Measurements from ENCODE around the gene KERA.
"Not testable (repeated sequence)": the region's sequence is repeated elsewhere in the genome, so short reads cannot be mapped to it uniquely, and the experiment has no call there.

KERA gene, protein sequence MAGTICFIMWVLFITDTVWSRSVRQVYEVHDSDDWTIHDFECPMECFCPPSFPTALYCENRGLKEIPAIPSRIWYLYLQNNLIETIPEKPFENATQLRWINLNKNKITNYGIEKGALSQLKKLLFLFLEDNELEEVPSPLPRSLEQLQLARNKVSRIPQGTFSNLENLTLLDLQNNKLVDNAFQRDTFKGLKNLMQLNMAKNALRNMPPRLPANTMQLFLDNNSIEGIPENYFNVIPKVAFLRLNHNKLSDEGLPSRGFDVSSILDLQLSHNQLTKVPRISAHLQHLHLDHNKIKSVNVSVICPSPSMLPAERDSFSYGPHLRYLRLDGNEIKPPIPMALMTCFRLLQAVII

DNA sequence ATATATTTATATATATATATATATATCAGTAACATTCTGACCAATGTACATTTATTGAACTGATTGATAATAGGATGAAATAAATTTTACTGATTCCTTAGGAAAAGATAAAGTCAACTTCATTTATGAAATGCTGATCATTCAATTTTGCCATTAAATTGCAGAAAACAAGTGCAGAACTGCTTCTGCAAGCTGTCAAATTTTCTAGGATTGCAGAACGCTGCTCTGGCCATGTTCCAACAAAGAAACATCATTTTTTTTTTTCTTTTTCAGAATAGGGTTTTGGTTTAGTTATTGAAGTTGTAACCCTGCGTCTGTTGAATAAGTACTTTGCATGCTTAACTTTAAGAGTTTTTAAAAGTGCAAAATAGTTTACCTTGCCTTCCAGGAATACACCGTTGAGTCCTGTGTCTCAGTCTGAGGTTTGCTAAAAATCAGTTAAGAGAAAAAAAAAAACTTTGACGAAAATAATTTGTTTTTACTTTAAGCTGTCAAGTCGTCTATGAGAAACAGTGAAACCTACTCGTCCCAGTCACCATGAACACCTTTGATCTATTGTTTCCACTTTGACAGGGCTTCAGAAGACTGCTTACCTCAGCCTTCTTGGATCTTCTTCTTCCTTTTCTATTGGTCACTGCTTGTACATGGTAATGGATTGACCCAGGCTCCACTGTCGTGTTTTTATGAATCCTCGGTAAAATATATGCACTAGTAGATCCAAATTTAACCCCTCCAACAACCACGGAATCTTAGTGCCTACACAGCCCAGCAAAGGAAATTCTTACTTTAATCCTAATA lies at the start of gene KERA:
TSS of gene KERA (minus strand) at position 657 of the 798 bp plus-strand sequence. CDS start 1,743 bp downstream, outside the sequence.
- DNase-seq = no peak

DNA sequence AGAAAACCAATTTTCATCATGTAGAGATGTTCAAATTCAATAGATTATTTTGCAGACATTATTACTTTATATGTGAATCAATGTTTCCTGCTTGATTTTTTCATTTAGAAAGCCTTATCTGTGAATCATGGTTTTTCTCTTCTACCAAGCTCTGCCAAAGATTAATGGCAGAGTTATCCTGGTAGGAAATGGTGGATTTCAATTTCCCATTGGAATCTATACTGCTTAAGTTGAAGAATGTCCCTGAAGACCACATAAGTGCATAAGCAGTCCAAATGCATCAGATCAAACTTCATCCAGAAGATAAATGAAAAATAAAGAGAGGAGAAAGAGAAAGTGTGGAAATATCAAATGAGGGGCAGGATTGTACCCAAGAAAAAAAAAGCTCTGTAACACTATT lies 48.5 kb upstream of the KERA start:
- no peak for DNase-seq

DNA sequence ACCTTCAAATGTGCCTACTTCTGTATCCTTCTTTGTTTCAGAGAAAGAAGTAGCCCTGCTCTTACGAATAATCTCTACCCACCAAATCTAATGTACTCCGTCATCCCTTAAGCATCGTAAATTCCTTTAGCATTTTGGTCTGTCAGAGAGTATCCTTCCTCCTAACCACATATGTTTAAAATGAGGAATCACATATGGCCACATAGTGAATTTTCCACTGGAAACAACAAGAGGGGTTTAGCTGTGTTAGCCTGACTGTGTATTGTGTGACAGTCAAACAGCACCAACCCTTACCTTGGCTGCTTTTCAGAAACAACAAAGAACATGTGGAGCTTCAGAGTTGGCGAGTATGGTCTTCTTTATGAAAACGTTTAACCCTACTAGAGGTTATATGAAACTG lies 48.0 kb upstream of the KERA start:
- no peak for DNase-seq

DNA sequence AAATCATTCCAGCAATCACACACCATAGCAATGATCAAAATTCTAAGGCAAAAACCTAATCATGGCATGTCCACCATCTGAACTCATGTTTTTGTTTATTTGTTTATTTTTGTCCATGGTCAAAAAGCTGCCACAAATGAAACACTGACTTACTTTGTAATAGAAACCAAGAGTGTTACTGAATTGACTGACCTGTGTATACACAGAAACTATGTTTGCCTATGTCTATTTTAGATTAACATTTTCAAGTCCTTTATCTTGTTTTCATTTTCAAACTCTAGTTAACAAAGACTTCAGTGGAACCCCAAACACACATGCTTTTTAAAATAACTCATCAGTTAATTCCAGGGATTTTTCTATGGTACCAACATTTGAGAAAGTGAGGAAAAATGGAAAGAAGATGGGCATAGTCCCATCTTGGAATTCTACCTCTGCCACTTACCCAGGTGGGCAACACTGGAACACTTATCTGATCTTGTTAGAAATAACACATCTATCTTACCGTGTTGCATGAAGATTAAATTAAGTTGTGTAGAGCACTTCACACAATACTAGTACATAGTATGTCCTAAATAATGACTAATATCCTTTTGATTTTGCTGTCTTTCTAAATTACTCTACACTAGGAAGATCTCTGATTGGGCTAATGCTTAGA lies 47.1 kb upstream of the KERA start:
- no peak for DNase-seq

DNA sequence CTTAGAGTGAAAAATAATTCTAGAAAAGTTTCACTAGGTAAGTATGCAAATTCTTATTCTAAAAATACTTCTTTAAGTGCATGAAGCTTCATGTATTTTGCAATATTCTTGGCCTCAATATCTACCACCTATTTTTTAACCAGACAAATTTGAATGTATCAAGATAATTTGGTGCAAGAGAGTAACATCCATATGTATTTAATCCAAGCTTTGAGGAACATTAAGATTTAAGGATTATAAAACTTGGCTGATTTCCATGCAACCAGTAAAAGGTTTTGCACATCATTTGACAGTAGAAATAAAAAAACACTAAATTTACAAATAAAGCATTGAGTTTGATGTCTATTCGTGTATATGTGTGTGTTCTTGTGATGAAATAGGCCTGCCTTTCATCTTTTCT lies 45.8 kb upstream of the KERA start:
- DNase-seq = no peak

DNA sequence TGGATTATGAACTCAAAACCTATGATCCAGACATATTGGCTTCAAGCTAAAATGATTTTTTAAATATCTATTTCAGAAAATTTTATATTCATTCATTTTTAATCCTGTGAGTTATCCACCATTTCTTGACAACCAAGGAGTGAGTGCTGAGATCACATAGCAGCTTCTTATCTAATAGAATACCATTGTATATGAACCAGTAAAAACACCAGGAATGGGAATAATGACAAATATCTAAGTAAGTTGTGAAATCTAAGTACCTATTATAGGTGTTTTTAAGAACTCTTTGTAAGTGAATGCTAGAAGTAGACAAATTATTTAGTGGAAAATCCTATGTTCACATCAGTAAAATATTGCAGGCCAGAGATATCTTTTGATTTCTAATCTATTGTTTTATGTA lies 45.3 kb upstream of the KERA start:
- no peak for DNase-seq

DNA sequence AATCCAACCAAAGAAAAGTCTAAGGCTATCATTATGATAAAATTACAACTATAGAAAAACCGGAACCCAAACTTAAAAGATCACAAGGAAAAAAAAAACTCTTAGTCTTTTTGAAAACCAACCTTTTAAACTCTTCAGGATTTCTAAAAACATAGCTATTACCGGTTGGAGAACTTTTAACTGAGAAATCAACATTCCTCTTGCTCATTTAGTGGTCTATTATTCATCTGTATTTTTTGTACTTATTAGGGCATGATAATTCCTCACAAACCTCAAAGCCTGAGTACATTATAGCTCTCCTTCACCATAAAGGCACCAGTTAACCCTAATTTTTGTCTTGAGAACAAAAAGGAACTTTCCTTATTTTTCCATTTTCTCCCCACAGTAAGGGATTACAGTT lies 43.1 kb upstream of the KERA start:
- no peak for DNase-seq

DNA sequence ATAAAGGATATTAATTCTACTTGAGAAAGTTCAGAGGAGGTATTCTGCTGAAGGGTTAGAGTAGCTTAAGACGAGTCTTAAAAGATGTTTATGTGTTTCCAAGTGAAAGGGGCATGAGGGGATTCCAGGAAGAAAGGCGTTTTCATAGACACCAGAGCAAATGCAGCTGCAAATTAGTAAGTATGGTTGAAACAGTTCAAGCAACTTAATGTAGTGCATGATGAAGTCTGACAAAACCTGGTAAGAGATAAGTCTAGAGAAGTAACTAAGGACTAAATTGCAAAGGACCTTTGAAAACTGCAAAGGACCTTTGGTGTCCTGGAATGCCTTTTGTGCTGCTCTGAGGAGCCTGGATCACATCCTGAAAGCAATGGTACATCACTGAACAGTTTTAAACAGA lies 42.0 kb upstream of the KERA start:
- no peak for DNase-seq

DNA sequence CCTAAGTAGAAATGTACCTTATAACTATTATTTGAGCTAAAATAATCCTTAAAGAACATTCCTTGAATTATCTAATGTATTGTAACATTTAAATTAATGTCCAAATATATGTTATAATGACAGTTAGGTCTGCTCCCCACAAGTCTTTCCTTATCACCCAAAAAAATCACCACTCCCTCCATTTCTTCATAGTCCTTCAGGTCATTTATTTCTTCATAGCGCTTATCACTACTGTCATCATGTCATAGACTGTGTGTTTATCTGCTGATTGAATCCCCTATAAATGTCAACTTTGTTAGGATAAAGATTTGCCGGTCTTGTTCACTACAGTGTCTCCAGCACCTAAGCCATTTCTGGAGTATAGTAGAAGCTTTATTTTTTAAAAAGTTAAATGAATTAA lies 41.5 kb upstream of the KERA start:
- DNase-seq = no peak

DNA sequence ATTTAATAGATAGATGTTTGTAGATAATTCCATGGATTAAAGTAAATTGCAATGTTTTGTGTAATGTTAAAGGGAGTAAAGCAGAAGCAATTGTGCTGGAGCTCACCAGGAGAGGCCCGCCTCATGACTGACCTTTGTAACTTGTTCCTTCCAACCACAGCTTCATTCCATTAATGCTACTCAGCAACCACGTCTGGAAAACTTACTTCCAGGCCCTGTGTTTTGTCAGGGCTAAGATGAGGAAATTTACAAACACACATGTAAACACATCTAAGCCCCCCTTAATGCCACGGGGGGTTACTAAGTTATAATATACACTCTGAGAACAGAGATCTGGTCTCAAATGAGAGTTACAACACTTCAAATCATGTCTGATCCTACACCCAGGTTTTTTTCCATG lies 41.1 kb upstream of the KERA start:
- no peak for DNase-seq

DNA sequence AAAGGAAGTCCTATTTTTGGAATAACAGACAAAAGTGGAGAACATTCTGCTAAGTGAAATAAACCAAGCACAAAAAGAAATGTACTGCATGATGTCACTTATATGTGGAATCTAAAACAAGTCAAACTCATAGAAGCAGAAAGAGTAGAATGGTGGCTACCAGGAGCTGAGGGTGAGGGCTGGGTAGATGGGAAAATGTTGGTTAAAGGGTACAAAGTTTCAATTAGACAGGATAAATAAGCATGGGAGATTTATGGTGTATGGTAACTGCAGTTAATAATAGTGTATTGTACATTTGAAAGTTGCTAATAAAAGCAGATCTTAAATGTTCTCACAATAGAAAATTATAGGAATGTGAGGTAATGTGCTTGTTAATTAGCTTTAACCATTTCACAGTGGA lies 40.6 kb upstream of the KERA start:
- DNase-seq = no peak

DNA sequence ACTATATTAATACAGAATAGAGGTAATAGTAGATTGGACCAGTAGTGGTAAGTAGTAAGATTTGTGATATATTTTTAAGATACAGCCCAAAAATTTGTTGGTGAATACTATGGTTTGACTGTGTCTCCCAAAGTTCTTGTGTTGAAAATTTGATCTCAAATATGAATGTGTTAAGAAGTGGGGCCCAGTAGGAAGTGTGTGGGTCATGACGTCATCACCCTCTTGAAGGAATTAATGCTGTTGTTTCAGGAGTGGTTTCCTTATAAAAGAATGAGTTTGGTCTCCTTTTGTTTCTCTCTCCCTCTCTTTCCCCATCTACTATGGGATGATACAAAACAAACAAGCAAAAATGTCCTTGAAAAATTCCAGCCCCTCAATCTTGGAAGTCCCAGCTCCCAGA lies 37.1 kb upstream of the KERA start:
- DNase-seq = no peak

DNA sequence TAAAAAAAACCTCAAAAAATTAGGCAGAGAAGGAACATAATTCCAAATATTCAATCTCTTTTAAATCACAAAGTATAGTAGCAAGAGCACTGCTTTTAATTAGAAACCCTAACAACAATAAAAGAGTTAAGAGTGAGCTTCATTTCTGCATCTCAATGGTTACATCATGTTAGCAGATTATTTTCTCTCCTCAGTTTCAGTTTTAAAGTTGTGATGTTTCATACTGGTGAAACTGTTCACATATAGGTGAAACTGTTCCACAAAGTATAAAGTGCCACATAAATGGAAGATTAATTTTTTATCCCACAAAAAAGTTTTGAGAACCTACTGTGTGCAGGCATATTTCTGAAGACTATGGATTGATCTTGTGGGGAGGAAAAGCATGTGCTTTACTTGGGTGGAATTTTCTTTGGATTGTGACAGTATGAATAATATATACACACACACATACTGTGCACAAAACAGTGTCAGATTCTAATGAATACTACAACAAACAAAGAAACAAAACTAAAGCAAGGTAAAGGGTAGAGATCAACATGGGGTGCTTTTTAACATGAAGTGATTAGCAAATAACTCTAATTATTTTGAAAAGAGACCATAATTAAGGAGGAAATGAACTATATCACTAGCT lies 36.3 kb upstream of the KERA start:
- no peak for DNase-seq

DNA sequence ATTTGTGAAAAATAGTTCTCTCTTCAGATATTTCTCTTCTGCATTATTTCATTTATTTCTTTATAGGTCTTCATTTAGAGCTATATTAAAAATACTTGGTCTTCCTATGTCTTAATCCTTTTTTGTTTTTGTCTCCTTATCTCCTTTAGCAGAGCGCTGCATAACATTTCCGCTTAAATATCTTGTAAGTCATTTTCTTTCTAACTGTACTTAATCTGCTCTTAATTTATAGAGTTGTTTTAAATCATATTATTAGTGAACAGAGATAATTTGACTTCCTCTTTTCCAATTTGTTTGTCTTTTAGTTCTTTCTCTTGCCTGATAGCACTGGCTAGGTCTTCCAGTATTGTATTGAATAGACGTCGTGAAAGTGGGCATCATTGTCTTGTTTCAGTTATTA lies 35.5 kb upstream of the KERA start:
- no peak for DNase-seq

DNA sequence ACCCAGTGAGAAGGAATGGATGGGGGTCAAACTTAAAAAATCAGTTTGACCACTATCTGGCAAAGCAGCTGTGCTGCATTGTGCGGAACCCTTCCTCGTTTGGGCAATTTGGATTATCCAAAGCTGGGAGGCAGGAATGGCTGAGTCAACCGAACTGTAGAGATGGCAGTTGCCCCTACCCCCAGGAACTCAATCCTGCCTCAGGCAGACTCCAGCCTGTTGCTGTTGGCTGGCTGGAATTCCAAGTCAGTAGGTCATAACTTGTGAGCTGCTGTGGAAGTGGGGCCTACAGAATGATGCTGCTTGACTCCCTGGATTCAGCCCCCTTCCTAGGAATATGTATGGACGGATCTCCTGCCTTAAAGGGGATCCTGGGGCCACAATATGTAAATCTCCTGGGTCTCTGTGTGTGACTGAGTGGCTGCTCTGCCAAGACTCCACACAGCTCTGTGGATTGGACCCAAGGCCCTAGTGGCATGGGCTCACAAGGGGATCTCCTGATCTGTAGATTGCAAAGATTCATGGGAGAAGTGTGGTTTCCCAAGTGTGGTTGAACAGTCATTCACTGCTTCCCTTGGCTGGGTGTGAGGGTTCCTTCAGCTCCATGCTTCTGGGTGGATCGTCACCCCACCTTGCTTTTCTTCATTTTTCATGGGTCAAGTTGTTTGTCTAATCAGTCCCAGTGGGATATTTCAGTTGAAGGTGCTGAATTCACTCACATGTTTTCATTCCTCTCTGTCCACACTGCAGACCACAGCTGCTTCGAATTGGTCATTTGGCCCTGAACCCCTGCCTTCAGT lies 34.3 kb upstream of the KERA start:
- no peak for DNase-seq

DNA sequence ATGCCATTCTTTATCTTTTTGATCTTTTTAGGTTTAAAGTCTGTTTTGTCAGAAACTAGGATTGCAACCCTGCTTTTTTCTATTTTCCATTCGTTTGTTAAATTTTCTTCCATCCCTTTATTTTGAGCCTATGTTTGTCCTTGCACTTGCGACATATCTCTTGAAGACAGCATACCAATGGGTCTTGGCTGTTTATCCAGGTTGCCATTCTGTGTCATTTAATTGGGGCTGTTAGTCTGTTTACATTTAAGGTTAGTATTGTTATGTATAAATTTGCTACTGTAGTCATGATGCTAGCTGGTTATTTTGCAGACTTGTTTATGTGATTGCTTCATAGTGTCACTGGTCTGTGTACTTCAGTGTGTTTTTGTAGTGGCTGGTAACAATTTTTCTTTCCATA lies 32.1 kb upstream of the KERA start:
- DNase-seq = not testable (repeated sequence)

DNA sequence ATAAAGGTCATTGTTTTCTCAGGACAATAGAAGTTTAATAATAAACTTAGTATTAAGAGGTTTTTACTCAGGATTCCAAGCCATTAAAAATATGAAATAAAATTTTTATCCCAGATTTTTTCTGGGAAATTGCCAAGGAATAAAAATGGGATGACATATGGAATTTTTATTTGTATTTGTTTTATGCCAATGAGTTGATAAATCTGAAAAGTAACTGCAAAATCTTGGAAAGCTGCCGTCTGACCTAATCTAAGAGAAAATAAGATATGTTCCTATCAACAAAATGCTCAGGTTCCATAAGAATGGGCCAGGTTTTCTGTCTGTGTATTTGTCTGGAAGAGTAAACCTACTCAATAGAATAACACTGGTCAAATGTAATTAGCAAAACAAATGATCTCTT lies 22.2 kb upstream of the KERA start:
- DNase-seq = no peak

DNA sequence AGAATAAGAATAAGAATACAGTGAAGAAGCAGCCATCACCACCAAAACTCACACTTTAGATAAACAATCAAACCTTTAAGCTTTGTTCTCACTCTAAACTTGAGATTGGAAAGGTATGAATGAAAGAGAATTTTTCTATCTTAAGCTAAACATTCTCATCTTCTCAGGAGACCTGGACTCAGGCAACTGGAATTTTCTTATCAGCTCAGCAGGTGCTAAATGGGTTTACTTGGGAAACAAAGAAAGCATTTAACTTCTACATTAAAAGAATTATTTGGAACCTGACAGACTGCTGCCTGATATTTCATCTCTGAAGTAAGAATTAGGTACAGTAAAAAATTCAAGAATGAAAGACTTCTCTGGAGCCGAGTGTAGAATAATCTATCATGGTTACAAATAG lies 20.7 kb upstream of the KERA start:
- DNase-seq = no peak

DNA sequence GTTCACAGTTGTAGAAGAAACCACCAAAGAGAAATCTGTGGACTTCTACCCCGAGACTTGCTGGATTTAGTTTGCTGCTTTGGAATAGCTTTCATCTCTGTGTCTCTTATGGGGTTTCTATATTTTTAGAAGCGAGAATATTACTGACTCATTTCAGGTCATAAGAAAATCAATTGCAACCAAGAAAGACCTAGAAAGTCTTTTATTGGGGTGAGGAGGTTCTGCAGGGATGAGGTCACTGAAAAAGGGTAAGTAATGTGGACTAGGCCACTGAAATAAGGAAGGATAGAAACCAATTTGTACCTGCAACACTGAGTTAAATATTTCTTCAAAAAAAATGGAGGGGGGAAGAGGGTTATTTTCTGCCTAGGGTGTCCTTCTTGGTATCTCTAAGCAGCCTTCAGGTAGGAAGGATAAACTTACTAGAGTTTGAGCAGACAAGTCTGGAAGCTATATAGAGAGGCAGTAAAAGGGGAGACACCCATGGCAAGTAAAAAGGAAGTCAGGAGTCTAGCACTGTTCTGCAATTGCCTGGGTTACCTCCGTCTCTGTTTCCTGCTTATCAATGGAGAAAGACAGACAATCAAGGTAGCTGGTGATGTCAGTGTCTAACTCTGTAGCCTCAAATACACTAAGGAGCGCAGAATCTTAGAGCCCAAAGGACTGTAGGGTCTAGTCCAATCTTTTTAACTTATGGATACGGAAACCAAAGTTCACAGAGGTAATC lies 19.6 kb upstream of the KERA start:
- DNase-seq = no peak

DNA sequence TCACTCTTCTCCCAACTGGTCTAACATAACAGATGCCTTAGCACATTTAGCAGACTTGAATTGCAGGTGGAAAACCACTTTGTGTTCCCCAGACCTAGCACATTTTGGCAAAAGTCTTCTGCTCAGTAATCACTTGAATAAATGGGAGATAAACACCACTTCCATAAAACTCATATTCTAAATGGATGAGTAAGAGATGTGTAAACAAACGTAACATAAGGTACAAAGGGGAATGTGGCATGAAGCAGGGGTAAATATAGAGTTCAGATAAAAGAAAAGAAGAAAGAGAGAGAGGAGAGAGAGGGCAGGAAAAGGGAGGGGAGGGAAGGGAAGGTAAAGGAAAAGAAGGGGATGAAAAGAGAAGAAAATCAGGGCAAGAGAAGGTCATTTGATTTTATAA lies 17.0 kb upstream of the KERA start:
- no peak for DNase-seq

DNA sequence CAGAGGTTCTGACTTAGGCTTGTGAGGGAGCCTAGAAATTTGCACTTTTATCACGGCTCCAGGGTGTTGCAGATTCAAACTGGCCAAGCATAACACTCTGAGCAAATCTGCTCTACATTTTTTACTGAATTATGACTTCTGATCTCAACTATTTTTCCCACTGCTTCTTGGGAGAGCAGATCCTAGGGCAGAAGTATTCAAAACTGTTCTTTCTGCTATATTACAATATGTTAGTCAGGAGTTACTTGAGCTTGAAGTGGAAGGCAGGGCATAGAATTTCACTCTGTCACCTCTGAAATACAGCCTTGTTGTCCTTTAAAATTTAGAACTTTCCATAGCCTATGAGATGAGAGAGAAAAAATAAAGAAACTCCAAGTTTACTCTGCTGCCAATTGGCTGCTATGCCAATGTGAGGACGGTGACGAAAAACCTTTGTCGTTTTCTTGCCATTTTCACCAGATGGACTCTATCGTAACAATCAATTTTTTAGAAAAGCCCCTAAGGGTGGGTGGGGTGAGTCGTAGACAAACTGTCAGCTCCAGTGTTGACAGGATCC lies 16.4 kb upstream of the KERA start:
- DNase-seq = no peak

DNA sequence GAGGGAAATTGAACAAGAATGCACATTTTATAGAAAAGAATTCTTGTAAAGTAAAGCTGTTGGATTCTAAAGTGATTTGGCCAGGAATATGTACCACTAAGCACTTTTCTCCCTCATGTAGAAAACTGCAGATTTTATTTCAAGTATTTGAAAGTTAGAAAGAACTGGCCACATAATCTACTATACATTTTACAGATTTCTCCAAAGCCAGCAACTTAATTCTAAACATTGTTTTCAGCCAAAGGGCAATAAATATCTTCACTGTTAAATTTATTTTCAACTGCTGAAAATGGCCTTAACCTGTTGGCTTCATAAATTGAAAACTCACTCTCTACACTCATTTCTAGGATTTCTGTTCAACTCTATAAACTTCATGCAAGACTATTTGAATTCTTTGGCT lies 15.6 kb upstream of the KERA start:
- no peak for DNase-seq

Data from activated CD4-positive, alpha-beta T cell treated with anti-CD3 and anti-CD28 coated beads for 4 hours (primary cell).